Measurements from ENCODE around the gene PNMA8B. TPM values are rescaled to one million over a fixed set of nuclear protein-coding genes. Genes with fewer than 3 reads are reported as not detected.
"Not testable (repeated sequence)": the region's sequence is repeated elsewhere in the genome, so short reads cannot be mapped to it uniquely, and the experiment has no call there.

The PNMA8B gene
- total and polyA plus RNA-seq, 2 donors (not counting 3 experiments of a cell fraction or from before 2014, with no cell fraction given) = 0.11 TPM; not detected in 1

- H3K27ac ChIP-seq (ENCODE audit: insufficient read depth, low read depth, low read length) = no peak overlapping the region
- H4K20me1 ChIP-seq (replicated peaks; ENCODE audit: control insufficient read depth, extremely low read depth, insufficient read depth, low read length) = no peaks in the 10 kb centered on the region
- dilution Hi-C loops (cut with MboI; ENCODE audit: extremely low pct_ligation_motif_present, low sequenced_read_pairs) (no loop called here), intact Hi-C loops (cut with micrococcal nuclease) (no loop called here)
- POLR2A ChIA-PET = no interaction called here
- H3K4me1 ChIP-seq (ENCODE audit: control insufficient read depth, extremely low read depth, insufficient read depth, low read length) = no peaks in the 10 kb centered on the region
- no peaks in the 10 kb centered on the region for H3K36me3 ChIP-seq (ENCODE audit: control insufficient read depth in 2 of 2, extremely low read depth in 1 of 2, insufficient read depth in 2 of 2, low read length in 2 of 2)
- H3K4me3 ChIP-seq (replicated peaks in 1 of 3; ENCODE audit: insufficient read depth in 1 of 3, low read depth in 1 of 3, low read length in 3 of 3) = no peak overlapping the region
- no peak for DNase-seq (ENCODE audit: low read depth, low spot score)
- H3K27me3 ChIP-seq (ENCODE audit: control insufficient read depth in 2 of 2, insufficient read depth in 2 of 2, low read length in 2 of 2) = no peaks in the 10 kb centered on the region
- H3K79me2 ChIP-seq (ENCODE audit: control insufficient read depth, insufficient read depth, low read length) = no peaks in the 10 kb centered on the region
- H3K4me2 ChIP-seq (ENCODE audit: insufficient read depth, low read length) = no peak overlapping the region
- CTCF ChIA-PET = interaction anchor here (0.6 to 1.8 kb wide), 3 partner anchors 9 to 178 kb away, joined by 3 to 9 read pairs (median 4); no protein-coding TSS in a partner anchor
- TF ChIP-seq MYC (IDR thresholded peaks at IDR 0.05; ENCODE audit: low read depth, low read length) (no peak), POLR2AphosphoS5 (IDR thresholded peaks at IDR 0.05; ENCODE audit: insufficient read depth, low read depth, low read length) (no peak), MAX (IDR thresholded peaks at IDR 0.05; ENCODE audit: insufficient read depth, insufficient read length) (no peak), CTCF (IDR thresholded peaks at IDR 0.05; ENCODE audit: extremely low read depth in 1 of 2, insufficient read depth in 1 of 2, low read depth in 1 of 2, low read length in 2 of 2) (no peak), JUN (IDR thresholded peaks at IDR 0.05; ENCODE audit: borderline replicate concordance, insufficient read depth, insufficient read length, low read depth) (no peak), EZH2 (IDR thresholded peaks at IDR 0.05; ENCODE audit: borderline replicate concordance, low read depth, low read length, severe bottlenecking) (no peak), FOS (IDR thresholded peaks at IDR 0.05; ENCODE audit: borderline replicate concordance, insufficient read depth, low read length) (no peak), GATA2 (IDR thresholded peaks at IDR 0.05; ENCODE audit: insufficient read depth, insufficient read length, low read depth, low read length) (no peak), POLR2A (IDR thresholded peaks at IDR 0.05; ENCODE audit: low read depth, low read length) (no peak)
- no TSS peak for BruUV-seq (replicated peaks)
- no peak for FAIRE-seq
- H3K9me1 ChIP-seq (replicated peaks; ENCODE audit: control insufficient read depth, extremely low read depth, insufficient read depth, low read length) = no peaks in the 10 kb centered on the region
- H3K9me3 ChIP-seq (replicated peaks; ENCODE audit: control insufficient read depth, insufficient read depth, low read length) = no peaks in the 10 kb centered on the region
- no peak overlapping the region for H3K9ac ChIP-seq (replicated peaks; ENCODE audit: extremely low read depth, insufficient read depth, low read length)
- no peak overlapping the region for H2AFZ ChIP-seq (ENCODE audit: low read depth, low read length)
Measured at GRCh38 chr19:46524308-46524707, 28.6 kb upstream of the PNMA8B start.

- dilution Hi-C loops (cut with MboI; ENCODE audit: extremely low pct_ligation_motif_present, low sequenced_read_pairs); H2AFZ ChIP-seq (ENCODE audit: low read depth, low read length): not testable (repeated sequence)
Measured at GRCh38 chr19:46522988-46523387, 27.3 kb upstream of the PNMA8B start.

More at GRCh38 chr19:46522988-46523387, 27.3 kb upstream of the PNMA8B start:
- H3K27me3 ChIP-seq (ENCODE audit: control insufficient read depth in 2 of 2, insufficient read depth in 2 of 2, low read length in 2 of 2); H4K20me1 ChIP-seq (replicated peaks; ENCODE audit: control insufficient read depth, extremely low read depth, insufficient read depth, low read length); H3K9ac ChIP-seq (replicated peaks; ENCODE audit: extremely low read depth, insufficient read depth, low read length); H3K4me3 ChIP-seq (replicated peaks in 1 of 3; ENCODE audit: insufficient read depth in 1 of 3, low read depth in 1 of 3, low read length in 3 of 3); H3K4me2 ChIP-seq (ENCODE audit: insufficient read depth, low read length); H3K9me1 ChIP-seq (replicated peaks; ENCODE audit: control insufficient read depth, extremely low read depth, insufficient read depth, low read length); H3K9me3 ChIP-seq (replicated peaks; ENCODE audit: control insufficient read depth, insufficient read depth, low read length); H3K79me2 ChIP-seq (ENCODE audit: control insufficient read depth, insufficient read depth, low read length); FAIRE-seq; H3K27ac ChIP-seq (ENCODE audit: insufficient read depth, low read depth, low read length); intact Hi-C loops (cut with micrococcal nuclease); H3K36me3 ChIP-seq (ENCODE audit: control insufficient read depth in 2 of 2, extremely low read depth in 1 of 2, insufficient read depth in 2 of 2, low read length in 2 of 2); POLR2A ChIA-PET; BruUV-seq (replicated peaks); H3K4me1 ChIP-seq (ENCODE audit: control insufficient read depth, extremely low read depth, insufficient read depth, low read length); DNase-seq (ENCODE audit: low read depth, low spot score): not testable (repeated sequence)
- CTCF ChIA-PET = interaction anchor here (1.7 to 1.8 kb wide), 2 partner anchors 14 to 20 kb away, joined by 6 to 7 read pairs; no protein-coding TSS in a partner anchor

Data from endothelial cell of umbilical vein (primary cell).